Liver (tissue), 9 donors: ENCODE measurements around the gene RNF217. TPM values are rescaled to one million over a fixed set of nuclear protein-coding genes. Genes with fewer than 3 reads are reported as not detected.
A peak's percentile ranks its signal among the peaks of the same experiment; 100 is the strongest.

Experiments
- DNase-seq: peaks from one replicate; pipeline ENCODE4 v3.0.0-alpha.2; 2017; ENCODE audit warnings: low spot score
- H3K27ac ChIP-seq, 2 donors: one replicate each; pipeline ENCODE4 v1.7.0; 2013; ENCODE audit warnings: inconsistent platforms in 2 of 2, low read length in 2 of 2, control low read depth in 1 of 2, low read depth in 1 of 2, mild to moderate bottlenecking in 1 of 2
- H3K27me3 ChIP-seq, 4 donors: one replicate each; pipeline versions ENCODE4 v1.6.1 to v1.7.0; 2013; ENCODE audit warnings: low read length in 3 of 4, inconsistent platforms in 1 of 4, mild to moderate bottlenecking in 1 of 4, moderate library complexity in 1 of 4; ENCODE audit not compliant: control insufficient read depth in 4 of 4, insufficient read depth in 4 of 4
- H3K36me3 ChIP-seq, 4 donors: one replicate each; pipeline versions ENCODE4 v1.6.1 to v1.7.0; 2013; ENCODE audit warnings: low read length in 3 of 4, mild to moderate bottlenecking in 3 of 4, low read depth in 1 of 4, moderate library complexity in 1 of 4; ENCODE audit not compliant: control insufficient read depth in 4 of 4, insufficient read depth in 3 of 4
- H3K4me1 ChIP-seq, 4 donors: one replicate each; pipeline versions ENCODE4 v1.6.1 to v1.7.0; 2013; ENCODE audit warnings: low read length in 3 of 4, mild to moderate bottlenecking in 3 of 4, moderate library complexity in 1 of 4; ENCODE audit not compliant: control insufficient read depth in 4 of 4, insufficient read depth in 4 of 4
- H3K4me3 ChIP-seq, 3 donors: one replicate each; pipeline versions ENCODE4 v1.6.1 to v1.7.0; 2013; ENCODE audit warnings: low read length in 3 of 3, control low read depth in 1 of 3, low read depth in 1 of 3, mild to moderate bottlenecking in 1 of 3
- H3K9ac ChIP-seq, 2 donors: one replicate each; pipeline ENCODE4 v1.7.0; 2013; ENCODE audit warnings: low read length in 2 of 2, mild to moderate bottlenecking in 2 of 2, moderate library complexity in 2 of 2, control low read depth in 1 of 2, low read depth in 1 of 2
- H3K9me3 ChIP-seq, 4 donors: one replicate each; pipeline versions ENCODE4 v1.6.1 to v1.7.0; 2013; ENCODE audit warnings: low read length in 3 of 4; ENCODE audit not compliant: control insufficient read depth in 4 of 4
- ATF3 ChIP-seq: IDR thresholded peaks from 2 replicates; pipeline ENCODE4 v1.6.1; 2016; ENCODE audit warnings: antibody characterized with exemption
- FOXA1 ChIP-seq: IDR thresholded peaks from 2 replicates; pipeline ENCODE4 v1.6.1; 2016; ENCODE audit warnings: antibody characterized with exemption
- HNF4A ChIP-seq, 2 donors: conservative IDR thresholded peaks; 2 replicates each; pipeline ENCODE4 v1.6.1; 2016; ENCODE audit warnings: antibody characterized with exemption in 2 of 2, mild to moderate bottlenecking in 2 of 2
- JUND ChIP-seq, 2 donors: IDR thresholded peaks; 2 replicates each; pipeline ENCODE4 v1.6.1; 2016; ENCODE audit warnings: antibody characterized with exemption in 2 of 2
- MAX ChIP-seq: IDR thresholded peaks from 2 replicates; pipeline ENCODE4 v1.6.1; 2016; ENCODE audit warnings: antibody characterized with exemption
- NR2F2 ChIP-seq: IDR thresholded peaks from 2 replicates; pipeline ENCODE4 v1.6.1; 2016; ENCODE audit warnings: antibody characterized with exemption
- RAD21 ChIP-seq, 2 donors: IDR thresholded peaks; 2 replicates each; pipeline ENCODE4 v1.6.1; 2016; ENCODE audit warnings: antibody characterized with exemption in 2 of 2, mild to moderate bottlenecking in 2 of 2
- RXRA ChIP-seq, 2 donors: IDR thresholded peaks; 2 replicates each; pipeline ENCODE4 v1.6.1; 2017 to 2018; ENCODE audit warnings: antibody characterized with exemption in 2 of 2, mild to moderate bottlenecking in 1 of 2
- SP1 ChIP-seq: IDR thresholded peaks from 2 replicates; pipeline ENCODE4 v1.6.1; 2018; ENCODE audit warnings: antibody characterized with exemption, mild to moderate bottlenecking
- TAF1 ChIP-seq: conservative IDR thresholded peaks from 2 replicates; pipeline ENCODE4 v1.6.1; 2016; ENCODE audit warnings: antibody characterized with exemption, mild to moderate bottlenecking
- YY1 ChIP-seq: IDR thresholded peaks from 2 replicates; pipeline ENCODE4 v1.6.1; 2016; ENCODE audit warnings: antibody characterized with exemption, mild to moderate bottlenecking
- ZBTB33 ChIP-seq: IDR thresholded peaks from 2 replicates; pipeline ENCODE4 v1.6.1; 2016; ENCODE audit warnings: antibody characterized with exemption
- WGBS: extraction: QIAGEN DNeasy Blood & Tissue Kit; methylation state at CpG from one replicate; pipeline ENCODE4 v1.1.7; 2013; 5-methylcytosine and 5-hydroxymethylcytosine counted together
- polyA plus RNA-seq, 2 donors: library from polyadenylated mRNA; stranded (reverse) in 1 of 2; unstranded in 1 of 2; fragments of 200-250 nt in 1 of 2; fragments of >200 nt in 1 of 2; fragmentation: Nextera tagmentation in 1 of 2; extraction: Ambion mirVana in 1 of 2; gene quantifications; one replicate each; pipeline versions ENCODE4 v1.2.1 to v1.2.3, GENCODE V29; 2013 to 2015
- total RNA-seq, 2 donors: library from RNA; depleted of rRNA; stranded (reverse); fragments of >200 nt; gene quantifications; one replicate each; pipeline ENCODE4 v1.2.3, GENCODE V29; 2014
- TF ChIP-seq, protein P1 (sequence below): IDR thresholded peaks from 2 replicates; pipeline ENCODE4 v1.6.1; 2016; ENCODE audit warnings: antibody characterized with exemption, mild to moderate bottlenecking
- donor health status: healthy.
- donor health status: healthy.
- donor health status: healthy.
- donor health status: healthy.
- donor health status: healthy.

The RNF217 gene
- total and polyA plus RNA-seq, 4 donors: 2.3 to 18.3 (median 4.1) TPM

GRCh38 chr6:124986164-124986563 lies 23.9 kb downstream of the RNF217 start:
- Histone ChIP-seq H3K27me3 (no peaks in the 10 kb centered on the region), H3K36me3 (no peaks in the 10 kb centered on the region), H3K9ac (no peak overlapping the region), H3K27ac (no peak overlapping the region), H3K4me1 (peaks cover 0 to 3% (median under 1%) of the 10 kb centered on the region in 4 donors), H3K9me3 (no peaks in the 10 kb centered on the region), H3K4me3 (no peak overlapping the region)
- DNase-seq: no peak
- no peak for TF ChIP-seq RXRA (IDR thresholded peaks at IDR 0.05)
- no peak for TF ChIP-seq MAX
- no peak for TF ChIP-seq YY1
- TF ChIP-seq, protein P1, sequence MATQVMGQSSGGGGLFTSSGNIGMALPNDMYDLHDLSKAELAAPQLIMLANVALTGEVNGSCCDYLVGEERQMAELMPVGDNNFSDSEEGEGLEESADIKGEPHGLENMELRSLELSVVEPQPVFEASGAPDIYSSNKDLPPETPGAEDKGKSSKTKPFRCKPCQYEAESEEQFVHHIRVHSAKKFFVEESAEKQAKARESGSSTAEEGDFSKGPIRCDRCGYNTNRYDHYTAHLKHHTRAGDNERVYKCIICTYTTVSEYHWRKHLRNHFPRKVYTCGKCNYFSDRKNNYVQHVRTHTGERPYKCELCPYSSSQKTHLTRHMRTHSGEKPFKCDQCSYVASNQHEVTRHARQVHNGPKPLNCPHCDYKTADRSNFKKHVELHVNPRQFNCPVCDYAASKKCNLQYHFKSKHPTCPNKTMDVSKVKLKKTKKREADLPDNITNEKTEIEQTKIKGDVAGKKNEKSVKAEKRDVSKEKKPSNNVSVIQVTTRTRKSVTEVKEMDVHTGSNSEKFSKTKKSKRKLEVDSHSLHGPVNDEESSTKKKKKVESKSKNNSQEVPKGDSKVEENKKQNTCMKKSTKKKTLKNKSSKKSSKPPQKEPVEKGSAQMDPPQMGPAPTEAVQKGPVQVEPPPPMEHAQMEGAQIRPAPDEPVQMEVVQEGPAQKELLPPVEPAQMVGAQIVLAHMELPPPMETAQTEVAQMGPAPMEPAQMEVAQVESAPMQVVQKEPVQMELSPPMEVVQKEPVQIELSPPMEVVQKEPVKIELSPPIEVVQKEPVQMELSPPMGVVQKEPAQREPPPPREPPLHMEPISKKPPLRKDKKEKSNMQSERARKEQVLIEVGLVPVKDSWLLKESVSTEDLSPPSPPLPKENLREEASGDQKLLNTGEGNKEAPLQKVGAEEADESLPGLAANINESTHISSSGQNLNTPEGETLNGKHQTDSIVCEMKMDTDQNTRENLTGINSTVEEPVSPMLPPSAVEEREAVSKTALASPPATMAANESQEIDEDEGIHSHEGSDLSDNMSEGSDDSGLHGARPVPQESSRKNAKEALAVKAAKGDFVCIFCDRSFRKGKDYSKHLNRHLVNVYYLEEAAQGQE: no peak
- TF ChIP-seq ZBTB33: no peak
- no peak for TF ChIP-seq FOXA1
- TF ChIP-seq ATF3: no peak
- TF ChIP-seq SP1: no peak
- TF ChIP-seq NR2F2: no peak
- TF ChIP-seq TAF1: no peak
- TF ChIP-seq JUND (IDR thresholded peaks at IDR 0.05): no peak
- no peak for TF ChIP-seq RAD21 (IDR thresholded peaks at IDR 0.05)

DNA sequence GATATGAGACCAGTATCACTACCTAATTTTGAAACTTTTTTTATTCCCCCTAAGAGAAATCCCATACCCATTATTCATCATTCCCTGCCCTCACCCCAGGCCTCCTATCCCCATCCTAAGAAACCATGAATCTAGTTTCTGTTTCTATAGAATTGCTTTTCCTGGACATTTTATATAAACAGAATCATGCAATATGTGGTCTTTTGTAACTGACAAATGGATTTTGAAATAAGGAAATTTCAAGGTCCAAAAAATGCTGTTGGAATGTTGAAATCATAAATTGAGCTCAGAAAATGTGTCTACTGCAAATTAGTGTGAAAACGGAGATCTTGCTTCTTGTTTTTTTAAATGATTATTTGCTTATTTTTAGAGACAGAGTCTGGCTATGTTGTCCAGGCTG lies 25.1 kb downstream of the RNF217 start:
- Histone ChIP-seq H3K9me3 (no peaks in the 10 kb centered on the region), H3K27ac (no peak overlapping the region), H3K27me3 (no peaks in the 10 kb centered on the region), H3K4me1 (peaks cover 0 to 3% (median under 1%) of the 10 kb centered on the region in 4 donors), H3K4me3 (no peak overlapping the region), H3K36me3 (no peaks in the 10 kb centered on the region), H3K9ac (no peak overlapping the region)
- no peak for DNase-seq
- 39% methylated on average over 1 of the region's 1 CpG for WGBS
- TF ChIP-seq MAX: no peak
- peak in 1 of 2 donors; percentile 28 for TF ChIP-seq HNF4A (conservative IDR thresholded peaks at IDR 0.05)
